SU-DHL-6 (cell line): ENCODE data around the gene NTF3.

Source experiments
- EZH2phosphoT487 ChIP-seq: fragments of 200-600 bp; sonication (generic), shearing (Covaris generic); conservative IDR thresholded peaks from 2 replicates; pipeline ENCODE4 v1.6.1; 2018; ENCODE audit warnings: mild to moderate bottlenecking, antibody characterized with exemption, low read length, moderate library complexity, mixed read lengths
- TF ChIP-seq, protein P1 (sequence below): fragments of 200-600 bp; sonication (generic); IDR thresholded peaks from one replicate; pipeline ENCODE4 v1.5.1; 2017; ENCODE audit warnings: antibody characterized with exemption, mild to moderate bottlenecking, low read length, moderate library complexity; ENCODE audit not compliant: insufficient read depth, poor library complexity, severe bottlenecking

DNA sequence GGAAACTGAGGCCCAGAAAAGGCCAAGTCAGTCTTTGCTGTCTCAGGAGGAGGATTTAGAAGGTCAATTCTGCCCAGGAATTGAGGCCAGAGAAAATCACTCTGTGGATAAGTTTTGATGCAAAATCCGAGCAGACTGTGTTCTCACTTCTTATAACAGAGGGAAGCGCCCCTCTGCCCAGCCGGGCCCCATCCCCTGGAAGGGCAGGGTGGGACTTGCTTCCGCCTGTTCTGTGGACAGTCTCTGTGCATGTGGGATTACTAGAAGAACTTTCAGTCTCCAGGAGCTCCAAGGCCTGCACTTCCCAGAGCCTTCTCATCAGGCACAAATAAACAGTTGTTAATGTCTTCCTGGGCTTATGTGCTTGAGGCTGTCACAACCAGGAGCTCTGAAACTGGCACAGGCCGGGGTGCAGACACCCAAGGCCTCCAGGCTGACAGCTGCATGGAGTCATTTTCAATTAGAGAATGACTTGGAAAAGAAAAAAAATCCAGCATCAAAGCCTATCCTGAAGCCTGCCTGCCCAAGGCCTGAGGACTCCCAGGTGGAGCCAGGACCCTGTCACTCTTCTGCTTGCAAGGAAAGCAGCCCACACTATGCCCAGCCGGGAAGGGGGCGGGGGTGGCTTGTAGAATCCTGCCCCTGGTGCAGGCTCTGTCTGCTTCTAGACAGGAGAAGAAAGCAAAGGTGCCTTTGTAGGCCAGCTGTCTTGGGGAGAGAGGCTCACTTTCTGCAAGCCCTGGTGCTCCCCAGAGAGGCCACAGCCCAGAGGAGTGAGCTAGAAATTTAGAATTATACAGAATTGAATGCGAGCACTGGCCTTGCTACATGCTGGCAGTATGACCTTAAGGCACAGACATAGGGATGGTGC lies 84.7 kb downstream of the NTF3 start:
- TF ChIP-seq, protein P1, sequence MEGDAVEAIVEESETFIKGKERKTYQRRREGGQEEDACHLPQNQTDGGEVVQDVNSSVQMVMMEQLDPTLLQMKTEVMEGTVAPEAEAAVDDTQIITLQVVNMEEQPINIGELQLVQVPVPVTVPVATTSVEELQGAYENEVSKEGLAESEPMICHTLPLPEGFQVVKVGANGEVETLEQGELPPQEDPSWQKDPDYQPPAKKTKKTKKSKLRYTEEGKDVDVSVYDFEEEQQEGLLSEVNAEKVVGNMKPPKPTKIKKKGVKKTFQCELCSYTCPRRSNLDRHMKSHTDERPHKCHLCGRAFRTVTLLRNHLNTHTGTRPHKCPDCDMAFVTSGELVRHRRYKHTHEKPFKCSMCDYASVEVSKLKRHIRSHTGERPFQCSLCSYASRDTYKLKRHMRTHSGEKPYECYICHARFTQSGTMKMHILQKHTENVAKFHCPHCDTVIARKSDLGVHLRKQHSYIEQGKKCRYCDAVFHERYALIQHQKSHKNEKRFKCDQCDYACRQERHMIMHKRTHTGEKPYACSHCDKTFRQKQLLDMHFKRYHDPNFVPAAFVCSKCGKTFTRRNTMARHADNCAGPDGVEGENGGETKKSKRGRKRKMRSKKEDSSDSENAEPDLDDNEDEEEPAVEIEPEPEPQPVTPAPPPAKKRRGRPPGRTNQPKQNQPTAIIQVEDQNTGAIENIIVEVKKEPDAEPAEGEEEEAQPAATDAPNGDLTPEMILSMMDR: no peak
- TF ChIP-seq EZH2phosphoT487: no peak
